Uterus (tissue), 2 donors: ENCODE measurements around the gene TXNDC5.

Experiments used
- POLR2A ChIP-seq, 2 donors: fragments of 450-650 bp; IDR thresholded peaks; one replicate each; pipeline ENCODE4 v1.6.1; 2016; ENCODE audit warnings: antibody characterized with exemption in 2 of 2, mild to moderate bottlenecking in 1 of 2, moderate library complexity in 1 of 2
- TF ChIP-seq, protein P1 (sequence below), 4 experiments: fragments of 200-600 bp in 2 of 4; fragments of 450-650 bp in 2 of 4; sonication (generic) in 2 of 4; IDR thresholded peaks; one replicate each; pipeline ENCODE4 v1.5.1; 2016 to 2019; ENCODE audit warnings: antibody characterized with exemption in 4 of 4, mild to moderate bottlenecking in 2 of 4, moderate library complexity in 1 of 4

DNA sequence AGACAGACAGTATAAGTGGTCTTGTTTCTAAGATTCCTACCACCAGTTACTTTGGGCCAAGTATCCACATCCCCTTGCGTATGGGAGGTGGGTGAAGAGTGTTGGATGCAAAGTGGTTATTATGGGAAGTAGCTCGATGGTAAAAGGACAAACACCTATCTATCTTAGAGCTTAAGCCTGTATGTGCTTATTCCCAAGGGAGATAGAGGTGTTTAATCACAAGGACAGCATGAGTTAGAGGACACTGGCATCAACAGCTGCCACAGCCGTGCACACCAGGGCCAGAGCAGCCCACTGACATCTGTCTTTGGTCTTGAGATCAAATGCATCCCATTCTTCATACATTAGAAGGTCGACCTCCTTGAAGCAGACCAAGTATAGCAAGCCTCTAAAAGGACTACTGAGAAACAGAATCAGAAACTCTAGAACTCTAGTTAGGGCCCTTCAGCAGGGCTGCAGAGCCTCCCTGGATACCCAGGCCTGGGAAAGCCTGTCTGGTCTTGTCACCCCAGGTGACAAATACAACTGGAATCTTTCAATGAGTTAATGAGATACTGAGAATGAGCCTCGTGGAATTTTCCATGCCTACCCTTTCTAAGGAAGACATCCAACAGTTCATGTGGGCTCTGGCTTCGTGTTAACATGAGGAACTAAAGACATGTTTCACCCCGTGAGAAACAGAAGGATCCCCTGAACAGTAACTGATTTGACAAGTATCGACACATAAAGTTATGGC is 28.7 kb downstream of the TXNDC5 start:
- TF ChIP-seq POLR2A (IDR thresholded peaks at IDR 0.05): no peak
- TF ChIP-seq, protein P1, sequence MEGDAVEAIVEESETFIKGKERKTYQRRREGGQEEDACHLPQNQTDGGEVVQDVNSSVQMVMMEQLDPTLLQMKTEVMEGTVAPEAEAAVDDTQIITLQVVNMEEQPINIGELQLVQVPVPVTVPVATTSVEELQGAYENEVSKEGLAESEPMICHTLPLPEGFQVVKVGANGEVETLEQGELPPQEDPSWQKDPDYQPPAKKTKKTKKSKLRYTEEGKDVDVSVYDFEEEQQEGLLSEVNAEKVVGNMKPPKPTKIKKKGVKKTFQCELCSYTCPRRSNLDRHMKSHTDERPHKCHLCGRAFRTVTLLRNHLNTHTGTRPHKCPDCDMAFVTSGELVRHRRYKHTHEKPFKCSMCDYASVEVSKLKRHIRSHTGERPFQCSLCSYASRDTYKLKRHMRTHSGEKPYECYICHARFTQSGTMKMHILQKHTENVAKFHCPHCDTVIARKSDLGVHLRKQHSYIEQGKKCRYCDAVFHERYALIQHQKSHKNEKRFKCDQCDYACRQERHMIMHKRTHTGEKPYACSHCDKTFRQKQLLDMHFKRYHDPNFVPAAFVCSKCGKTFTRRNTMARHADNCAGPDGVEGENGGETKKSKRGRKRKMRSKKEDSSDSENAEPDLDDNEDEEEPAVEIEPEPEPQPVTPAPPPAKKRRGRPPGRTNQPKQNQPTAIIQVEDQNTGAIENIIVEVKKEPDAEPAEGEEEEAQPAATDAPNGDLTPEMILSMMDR (IDR thresholded peaks at IDR 0.05): no peak
